Naive B cell (primary cell): ENCODE data around the gene VWA2. TPM values are rescaled to one million over a fixed set of nuclear protein-coding genes. Genes with fewer than 3 reads are reported as not detected.

Experiments
- ATAC-seq, 2 donors: fragments of 150-1000 bp; cut with Tn5 transposase; 2 replicates each; pipeline ENCODE4 v1.10.0; 2021; ENCODE audit warnings: low read depth in 2 of 2, mild to moderate bottlenecking in 2 of 2, moderate library complexity in 2 of 2
- DNase-seq: peaks from one replicate; pipeline ENCODE4 v3.0.0; 2022
- H3K27ac Mint-ChIP-seq, 6 donors: one replicate each; pipeline ENCODE4 v1.8.0; 2020 to 2022; ENCODE audit warnings: mild to moderate bottlenecking in 6 of 6, mixed read lengths in 6 of 6, moderate library complexity in 5 of 6, inconsistent platforms in 2 of 6
- H3K27me3 Mint-ChIP-seq, 3 donors: one replicate each; pipeline ENCODE4 v1.8.0; 2021 to 2022; ENCODE audit warnings: mixed read lengths in 3 of 3, mild to moderate bottlenecking in 1 of 3
- H3K36me3 Mint-ChIP-seq, 2 donors: one replicate each; pipeline ENCODE4 v1.8.0; 2020 to 2022; ENCODE audit warnings: mixed read lengths in 2 of 2, inconsistent platforms in 1 of 2, mild to moderate bottlenecking in 1 of 2
- H3K4me1 Mint-ChIP-seq, 3 donors: one replicate each; pipeline ENCODE4 v1.8.0; 2020 to 2022; ENCODE audit warnings: mixed read lengths in 3 of 3, inconsistent platforms in 1 of 3, mild to moderate bottlenecking in 1 of 3, moderate library complexity in 1 of 3
- H3K4me3 Mint-ChIP-seq, 8 donors: one replicate each; pipeline ENCODE4 v1.8.0; 2020 to 2022; ENCODE audit warnings: mild to moderate bottlenecking in 8 of 8, mixed read lengths in 8 of 8, moderate library complexity in 8 of 8, inconsistent platforms in 2 of 8
- H3K9me3 Mint-ChIP-seq, 7 donors: one replicate each; pipeline ENCODE4 v1.8.0; 2020 to 2022; ENCODE audit warnings: mixed read lengths in 7 of 7, mild to moderate bottlenecking in 5 of 7, inconsistent platforms in 2 of 7, moderate library complexity in 1 of 7
- polyA plus RNA-seq, 6 donors: library from polyadenylated mRNA; unstranded; fragments of 300-500 nt; fragmentation: Illumina TruSeq; gene quantifications; one replicate each; pipeline ENCODE4 v1.2.3, GENCODE V29; 2021; ENCODE audit warnings: low read depth in 6 of 6

VWA2 gene
- polyA plus RNA-seq, 6 donors from 2014 or later: not detected

DNA sequence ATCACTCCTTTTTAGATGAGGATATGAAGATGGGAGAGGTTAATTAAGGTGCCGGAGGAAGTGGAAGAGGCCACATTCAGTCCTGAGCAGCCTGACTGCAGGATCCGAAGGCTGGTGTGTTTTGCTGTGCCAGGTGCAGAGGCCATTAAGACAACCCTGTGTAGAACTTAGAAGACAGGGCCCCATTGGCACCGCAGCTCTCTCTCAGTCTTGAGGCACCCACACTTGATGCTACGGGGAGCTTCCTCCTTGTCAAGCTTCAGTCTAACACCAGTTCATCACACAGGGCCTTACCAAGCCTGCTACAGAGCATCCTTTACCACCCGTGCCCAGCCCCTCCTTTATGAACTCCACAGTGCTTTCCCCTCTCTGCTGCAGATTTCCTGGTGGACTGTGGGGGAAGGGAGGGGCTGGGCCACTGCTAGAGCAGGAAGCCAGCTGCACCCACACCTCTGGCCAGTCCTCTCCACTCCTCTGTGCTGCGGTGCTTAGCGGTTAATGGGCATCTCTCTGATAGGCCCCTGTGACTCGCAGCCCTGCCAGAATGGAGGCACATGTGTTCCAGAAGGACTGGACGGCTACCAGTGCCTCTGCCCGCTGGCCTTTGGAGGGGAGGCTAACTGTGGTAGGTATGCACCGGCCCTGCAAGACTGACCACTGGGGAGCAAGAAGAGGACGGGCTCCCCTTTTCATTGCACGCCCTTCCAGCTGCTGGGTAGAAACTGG lies 45.5 kb downstream of the VWA2 start:
- Mint-ChIP-seq H3K27ac (peak overlapping the region in 1 of 6 donors; percentile 76), H3K27me3 (no peaks in the 10 kb centered on the region), H3K9me3 (no peaks in the 10 kb centered on the region), H3K4me1 (no peaks in the 10 kb centered on the region), H3K4me3 (no peak overlapping the region), H3K36me3 (no peaks in the 10 kb centered on the region)
- DNase-seq (no peak), ATAC-seq (no peak)

DNA sequence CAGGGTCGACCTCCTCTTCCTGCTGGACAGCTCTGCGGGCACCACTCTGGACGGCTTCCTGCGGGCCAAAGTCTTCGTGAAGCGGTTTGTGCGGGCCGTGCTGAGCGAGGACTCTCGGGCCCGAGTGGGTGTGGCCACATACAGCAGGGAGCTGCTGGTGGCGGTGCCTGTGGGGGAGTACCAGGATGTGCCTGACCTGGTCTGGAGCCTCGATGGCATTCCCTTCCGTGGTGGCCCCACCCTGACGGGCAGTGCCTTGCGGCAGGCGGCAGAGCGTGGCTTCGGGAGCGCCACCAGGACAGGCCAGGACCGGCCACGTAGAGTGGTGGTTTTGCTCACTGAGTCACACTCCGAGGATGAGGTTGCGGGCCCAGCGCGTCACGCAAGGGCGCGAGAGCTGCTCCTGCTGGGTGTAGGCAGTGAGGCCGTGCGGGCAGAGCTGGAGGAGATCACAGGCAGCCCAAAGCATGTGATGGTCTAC lies 46.9 kb downstream of the VWA2 start:
- DNase-seq (no peak), ATAC-seq (no peak)
- H3K36me3 Mint-ChIP-seq: no peaks in the 10 kb centered on the region
- H3K27me3 Mint-ChIP-seq: no peaks in the 10 kb centered on the region
- no peaks in the 10 kb centered on the region for H3K9me3 Mint-ChIP-seq
- no peak overlapping the region for H3K4me3 Mint-ChIP-seq
- H3K4me1 Mint-ChIP-seq: no peaks in the 10 kb centered on the region
- H3K27ac Mint-ChIP-seq: no peak overlapping the region

DNA sequence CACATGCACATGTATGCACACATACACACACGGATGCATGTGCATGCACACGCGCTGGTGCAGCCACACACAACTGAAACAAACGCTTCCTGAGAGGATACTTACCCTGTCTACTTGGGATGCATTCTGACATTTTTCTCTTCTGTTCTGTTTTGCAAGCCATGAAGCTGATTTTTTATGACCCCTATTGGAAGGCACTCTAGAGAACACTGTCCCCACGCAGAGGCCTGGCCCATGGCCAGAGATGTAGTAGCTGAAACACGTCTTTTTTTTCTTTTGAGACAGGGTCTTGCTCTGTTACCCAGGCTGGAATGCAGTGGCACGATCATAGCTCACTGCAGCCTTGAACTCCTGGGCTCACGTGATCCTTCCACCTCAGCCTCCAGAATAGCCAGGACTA lies 47.9 kb downstream of the VWA2 start:
- DNase-seq (no peak), ATAC-seq (no peak)
- Mint-ChIP-seq H3K4me3 (no peak overlapping the region), H3K27ac (no peak overlapping the region), H3K36me3 (no peaks in the 10 kb centered on the region), H3K9me3 (peaks cover 0 to 2% (median 0%) of the 10 kb centered on the region in 7 donors), H3K4me1 (no peaks in the 10 kb centered on the region), H3K27me3 (no peaks in the 10 kb centered on the region)

DNA sequence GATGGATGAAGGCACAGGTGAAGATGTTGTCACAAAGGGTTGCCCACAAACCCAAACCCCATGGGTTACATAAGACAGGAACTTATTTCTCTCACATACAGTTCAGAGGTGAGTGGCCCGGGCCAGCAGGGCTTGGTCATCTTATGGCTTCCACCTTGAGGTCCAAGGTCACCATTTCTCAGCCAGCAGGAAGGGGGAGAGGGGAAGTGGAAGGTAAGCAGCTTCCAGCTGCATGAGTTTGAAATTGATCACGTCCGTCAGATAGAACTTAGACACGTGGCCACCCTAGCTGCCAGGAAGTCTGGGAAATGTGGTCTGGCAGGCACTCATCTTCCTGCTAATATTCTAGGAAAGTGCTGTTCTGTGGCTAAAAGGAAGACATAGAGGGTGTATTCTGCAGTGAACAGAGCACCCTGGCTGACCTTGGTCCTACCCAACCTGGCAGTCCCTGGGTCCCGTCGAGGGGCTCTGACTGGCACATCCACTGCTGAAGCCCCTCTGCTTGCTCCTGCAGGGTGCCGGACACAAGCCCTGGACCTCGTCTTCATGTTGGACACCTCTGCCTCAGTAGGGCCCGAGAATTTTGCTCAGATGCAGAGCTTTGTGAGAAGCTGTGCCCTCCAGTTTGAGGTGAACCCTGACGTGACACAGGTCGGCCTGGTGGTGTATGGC lies 49.5 kb downstream of the VWA2 start:
- Mint-ChIP-seq H3K27ac (no peak overlapping the region), H3K36me3 (no peaks in the 10 kb centered on the region), H3K4me3 (no peak overlapping the region), H3K9me3 (peaks cover 0 to 2% (median 0%) of the 10 kb centered on the region in 7 donors), H3K4me1 (no peaks in the 10 kb centered on the region), H3K27me3 (no peaks in the 10 kb centered on the region)
- ATAC-seq (no peak), DNase-seq (no peak)

DNA sequence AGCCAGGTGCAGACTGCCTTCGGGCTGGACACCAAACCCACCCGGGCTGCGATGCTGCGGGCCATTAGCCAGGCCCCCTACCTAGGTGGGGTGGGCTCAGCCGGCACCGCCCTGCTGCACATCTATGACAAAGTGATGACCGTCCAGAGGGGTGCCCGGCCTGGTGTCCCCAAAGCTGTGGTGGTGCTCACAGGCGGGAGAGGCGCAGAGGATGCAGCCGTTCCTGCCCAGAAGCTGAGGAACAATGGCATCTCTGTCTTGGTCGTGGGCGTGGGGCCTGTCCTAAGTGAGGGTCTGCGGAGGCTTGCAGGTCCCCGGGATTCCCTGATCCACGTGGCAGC lies 50.0 kb downstream of the VWA2 start:
- no peaks in the 10 kb centered on the region for H3K36me3 Mint-ChIP-seq
- no peaks in the 10 kb centered on the region for H3K4me1 Mint-ChIP-seq
- no peaks in the 10 kb centered on the region for H3K27me3 Mint-ChIP-seq
- no peak overlapping the region for H3K27ac Mint-ChIP-seq
- H3K4me3 Mint-ChIP-seq: no peak overlapping the region
- H3K9me3 Mint-ChIP-seq: peaks cover 0 to 2% (median 0%) of the 10 kb centered on the region in 7 donors
- ATAC-seq (no peak), DNase-seq (no peak)

DNA sequence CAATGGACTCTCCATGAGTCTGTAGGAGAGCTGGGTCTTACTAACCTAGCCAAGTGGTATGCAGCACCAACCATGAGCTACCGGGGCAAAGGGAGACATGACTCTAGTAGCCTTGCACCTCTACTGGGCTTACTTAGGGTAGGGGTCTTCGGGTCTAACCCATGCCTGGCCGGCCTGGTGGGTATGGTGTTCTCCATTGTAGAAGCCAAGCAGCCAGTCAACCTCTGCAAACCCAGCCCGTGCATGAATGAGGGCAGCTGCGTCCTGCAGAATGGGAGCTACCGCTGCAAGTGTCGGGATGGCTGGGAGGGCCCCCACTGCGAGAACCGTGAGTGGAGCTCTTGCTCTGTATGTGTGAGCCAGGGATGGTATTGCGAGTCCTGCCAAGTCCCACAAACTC lies 51.0 kb downstream of the VWA2 start:
- Mint-ChIP-seq H3K27ac (no peak overlapping the region), H3K36me3 (peaks cover 6 to 8% of the 10 kb centered on the region in 2 donors), H3K4me1 (no peaks in the 10 kb centered on the region), H3K4me3 (no peak overlapping the region), H3K9me3 (peaks cover 0 to 7% (median 6%) of the 10 kb centered on the region in 7 donors), H3K27me3 (no peaks in the 10 kb centered on the region)
- ATAC-seq (no peak), DNase-seq (no peak)

DNA sequence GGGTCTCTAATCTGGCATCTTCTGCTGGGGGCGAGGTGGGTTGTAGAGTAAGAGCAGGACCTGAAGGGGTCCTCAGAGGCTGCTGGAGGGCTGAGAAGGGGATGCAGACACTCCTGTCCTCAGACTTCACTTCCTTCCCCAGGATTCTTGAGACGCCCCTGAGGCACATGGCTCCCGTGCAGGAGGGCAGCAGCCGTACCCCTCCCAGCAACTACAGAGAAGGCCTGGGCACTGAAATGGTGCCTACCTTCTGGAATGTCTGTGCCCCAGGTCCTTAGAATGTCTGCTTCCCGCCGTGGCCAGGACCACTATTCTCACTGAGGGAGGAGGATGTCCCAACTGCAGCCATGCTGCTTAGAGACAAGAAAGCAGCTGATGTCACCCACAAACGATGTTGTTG lies 52.0 kb downstream of the VWA2 start:
- H3K9me3 Mint-ChIP-seq: peaks cover 4 to 17% (median 15%) of the 10 kb centered on the region in 7 donors
- no peaks in the 10 kb centered on the region for H3K27me3 Mint-ChIP-seq
- ATAC-seq: no peak
- H3K36me3 Mint-ChIP-seq: peaks cover 17 to 18% of the 10 kb centered on the region in 2 donors
- H3K4me1 Mint-ChIP-seq: no peaks in the 10 kb centered on the region
- H3K4me3 Mint-ChIP-seq: peak overlapping the region in 1 of 8 donors; percentile 47
- DNase-seq: no peak
- H3K27ac Mint-ChIP-seq: no peak overlapping the region

DNA sequence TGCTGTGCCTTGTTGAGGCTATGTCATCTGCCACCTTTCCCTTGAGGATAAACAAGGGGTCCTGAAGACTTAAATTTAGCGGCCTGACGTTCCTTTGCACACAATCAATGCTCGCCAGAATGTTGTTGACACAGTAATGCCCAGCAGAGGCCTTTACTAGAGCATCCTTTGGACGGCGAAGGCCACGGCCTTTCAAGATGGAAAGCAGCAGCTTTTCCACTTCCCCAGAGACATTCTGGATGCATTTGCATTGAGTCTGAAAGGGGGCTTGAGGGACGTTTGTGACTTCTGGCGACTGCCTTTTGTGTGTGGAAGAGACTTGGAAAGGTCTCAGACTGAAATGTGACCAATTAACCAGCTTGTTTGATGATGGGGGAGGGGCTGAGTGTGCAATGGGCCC lies 52.5 kb downstream of the VWA2 start:
- no peak overlapping the region for H3K4me3 Mint-ChIP-seq
- H3K4me1 Mint-ChIP-seq: no peaks in the 10 kb centered on the region
- ATAC-seq: no peak
- no peak for DNase-seq
- H3K36me3 Mint-ChIP-seq: peaks cover 21 to 22% of the 10 kb centered on the region in 2 donors
- H3K9me3 Mint-ChIP-seq: peaks cover 7 to 22% (median 20%) of the 10 kb centered on the region in 7 donors
- no peaks in the 10 kb centered on the region for H3K27me3 Mint-ChIP-seq
- peak overlapping the region in 1 of 6 donors; percentile 74 for H3K27ac Mint-ChIP-seq

DNA sequence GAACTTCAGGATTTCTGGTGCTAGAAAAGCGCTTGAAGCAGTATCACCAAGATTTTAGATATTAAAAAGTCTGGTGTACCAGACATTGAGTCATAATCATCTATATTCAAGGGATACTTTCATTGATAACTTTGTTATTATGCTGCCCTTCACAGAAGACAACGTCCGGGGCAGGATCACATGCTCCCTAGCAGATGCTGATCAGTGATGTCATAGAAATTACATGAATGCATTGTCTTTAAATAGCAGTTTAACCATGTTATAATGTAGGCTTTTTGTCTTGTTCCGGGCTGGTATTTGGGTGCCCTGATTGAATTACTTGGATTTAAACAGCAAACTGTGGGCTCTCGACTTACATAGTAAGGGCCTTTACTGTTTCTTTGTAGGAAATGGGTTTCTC lies 54.0 kb downstream of the VWA2 start:
- Mint-ChIP-seq H3K27ac (no peak overlapping the region), H3K4me3 (no peak overlapping the region), H3K27me3 (no peaks in the 10 kb centered on the region), H3K36me3 (peaks cover 21 to 38% of the 10 kb centered on the region in 2 donors), H3K4me1 (no peaks in the 10 kb centered on the region), H3K9me3 (peaks cover 7 to 25% (median 20%) of the 10 kb centered on the region in 7 donors)
- ATAC-seq (no peak), DNase-seq (no peak)

DNA sequence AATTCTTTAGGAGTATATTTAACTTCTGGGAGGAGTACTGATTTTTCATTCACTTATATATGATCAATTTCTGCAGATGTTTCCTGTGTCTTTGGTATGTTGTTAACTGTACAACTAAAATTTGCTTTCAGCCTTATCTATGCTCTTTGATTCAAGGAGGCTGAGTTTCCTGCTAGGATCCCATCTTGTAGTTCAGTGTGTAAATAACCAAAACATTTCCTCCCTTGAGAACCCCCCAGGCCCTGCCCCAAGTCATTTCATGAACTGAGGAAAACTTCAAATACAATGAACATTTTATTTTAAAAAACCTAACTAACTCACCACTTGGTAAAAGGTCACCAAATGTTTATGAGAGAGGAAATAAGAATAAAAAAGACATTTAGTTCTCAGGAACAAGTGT lies 55.5 kb downstream of the VWA2 start:
- Mint-ChIP-seq H3K4me1 (no peaks in the 10 kb centered on the region), H3K36me3 (peaks cover 21 to 47% of the 10 kb centered on the region in 2 donors), H3K27ac (no peak overlapping the region), H3K4me3 (no peak overlapping the region), H3K27me3 (no peaks in the 10 kb centered on the region), H3K9me3 (peaks cover 7 to 25% (median 20%) of the 10 kb centered on the region in 7 donors)
- ATAC-seq: no peak
- no peak for DNase-seq

DNA sequence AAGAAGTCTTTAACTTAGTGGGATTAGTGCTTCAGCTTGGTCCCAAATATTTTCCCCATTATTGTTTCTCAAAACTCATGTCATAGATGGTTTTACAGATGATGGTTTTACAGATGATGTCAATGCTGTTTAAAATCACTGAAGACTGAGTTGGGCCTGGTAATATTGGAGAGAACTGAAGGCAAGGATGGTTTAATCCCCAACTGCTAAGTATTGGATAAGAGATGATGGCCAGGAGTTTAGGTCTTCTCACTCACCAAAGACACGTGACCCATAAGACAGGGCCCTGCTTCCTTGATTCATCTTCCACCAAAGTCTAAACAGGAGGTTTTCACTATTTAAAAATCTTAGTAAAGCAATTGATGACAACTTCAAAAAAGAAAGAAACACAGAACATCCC lies 56.3 kb downstream of the VWA2 start:
- no peak for DNase-seq
- Mint-ChIP-seq H3K9me3 (peaks cover 7 to 25% (median 20%) of the 10 kb centered on the region in 7 donors), H3K4me3 (no peak overlapping the region), H3K4me1 (no peaks in the 10 kb centered on the region), H3K36me3 (peaks cover 26 to 49% of the 10 kb centered on the region in 2 donors), H3K27ac (no peak overlapping the region), H3K27me3 (no peaks in the 10 kb centered on the region)
- no peak for ATAC-seq

DNA sequence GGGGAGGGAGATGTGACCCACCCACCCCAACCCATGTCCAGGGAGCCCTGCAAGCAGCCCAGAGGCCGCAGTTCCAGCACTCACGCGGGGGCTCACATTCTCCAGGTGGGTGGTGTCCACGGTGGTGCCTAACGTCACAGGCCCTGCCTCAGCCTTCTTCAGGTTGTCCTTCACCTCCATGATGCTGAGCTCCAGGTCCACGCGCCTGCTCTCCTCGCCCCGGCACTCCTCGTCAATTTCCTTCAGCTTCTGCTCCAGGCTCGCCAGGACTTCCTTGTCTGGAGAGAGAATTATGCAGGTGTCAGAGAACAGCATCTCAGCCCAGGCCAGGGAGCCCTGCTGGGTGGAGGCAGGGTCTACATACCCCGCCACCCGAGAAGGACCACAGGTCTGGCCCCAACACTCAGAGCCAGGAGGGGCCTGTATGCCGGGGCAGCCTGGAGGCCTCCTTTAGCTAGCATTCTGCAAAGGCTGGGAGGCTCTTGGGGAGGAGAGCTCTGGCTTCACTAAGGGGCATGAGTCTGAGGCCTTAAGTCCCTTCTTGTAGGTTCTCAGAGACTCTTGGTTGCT lies 58.2 kb downstream of the VWA2 start:
- no peaks in the 10 kb centered on the region for H3K4me1 Mint-ChIP-seq
- no peak for DNase-seq
- H3K9me3 Mint-ChIP-seq: peaks cover 7 to 24% (median 20%) of the 10 kb centered on the region in 7 donors
- H3K4me3 Mint-ChIP-seq: no peak overlapping the region
- no peak for ATAC-seq
- H3K27ac Mint-ChIP-seq: no peak overlapping the region
- no peaks in the 10 kb centered on the region for H3K27me3 Mint-ChIP-seq
- H3K36me3 Mint-ChIP-seq: peaks cover 26 to 49% of the 10 kb centered on the region in 2 donors

DNA sequence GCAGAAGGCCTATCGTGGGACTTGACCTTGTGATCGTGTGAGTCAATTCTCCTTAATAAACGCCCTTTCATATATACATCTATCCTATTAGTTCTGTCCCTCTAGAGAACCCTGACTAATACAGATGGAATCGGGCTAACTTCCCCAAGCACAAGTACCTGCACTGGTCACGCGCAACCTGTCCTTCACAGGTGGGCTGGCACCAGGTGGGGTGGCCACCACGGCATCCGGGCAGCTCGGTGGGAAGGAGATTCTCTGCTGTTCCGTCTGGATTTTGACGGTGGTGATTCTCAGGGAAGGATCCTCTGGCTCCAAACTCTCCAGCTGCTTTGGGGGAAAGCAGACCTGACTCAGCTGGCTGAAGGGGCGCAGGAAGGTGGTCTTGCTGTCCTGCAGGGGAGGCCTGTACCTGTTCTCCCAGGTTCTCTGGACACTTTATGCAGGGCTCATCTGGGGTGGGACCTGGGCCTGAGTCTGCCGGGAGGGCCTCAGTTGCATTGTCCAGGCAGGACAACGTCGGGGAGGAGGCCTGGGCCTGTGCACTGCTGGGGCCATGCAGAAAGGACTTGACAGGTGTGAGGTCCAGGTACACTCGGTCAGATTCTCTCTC lies 61.1 kb downstream of the VWA2 start:
- Mint-ChIP-seq H3K36me3 (peaks cover 18 to 41% of the 10 kb centered on the region in 2 donors), H3K27ac (no peak overlapping the region), H3K4me3 (no peak overlapping the region), H3K27me3 (no peaks in the 10 kb centered on the region), H3K4me1 (peaks cover 12 to 13% (median 13%) of the 10 kb centered on the region in 3 donors), H3K9me3 (peaks cover 7 to 18% (median 12%) of the 10 kb centered on the region in 7 donors)
- no peak for ATAC-seq
- no peak for DNase-seq
